PC-9 (cell line): ENCODE results near the gene B3GNT3.

ENCODE experiments used
- CTCF ChIP-seq: fragments of 200-600 bp; sonication (generic); conservative IDR thresholded peaks from 2 replicates; pipeline ENCODE4 v1.6.1; 2017; ENCODE audit warnings: mixed run types, antibody characterized with exemption, mild to moderate bottlenecking, moderate library complexity
- EZH2 ChIP-seq: fragments of 200-600 bp; sonication (generic); IDR thresholded peaks from 2 replicates; pipeline ENCODE4 v1.8.0; 2017; ENCODE audit warnings: antibody characterized with exemption, low read depth

DNA sequence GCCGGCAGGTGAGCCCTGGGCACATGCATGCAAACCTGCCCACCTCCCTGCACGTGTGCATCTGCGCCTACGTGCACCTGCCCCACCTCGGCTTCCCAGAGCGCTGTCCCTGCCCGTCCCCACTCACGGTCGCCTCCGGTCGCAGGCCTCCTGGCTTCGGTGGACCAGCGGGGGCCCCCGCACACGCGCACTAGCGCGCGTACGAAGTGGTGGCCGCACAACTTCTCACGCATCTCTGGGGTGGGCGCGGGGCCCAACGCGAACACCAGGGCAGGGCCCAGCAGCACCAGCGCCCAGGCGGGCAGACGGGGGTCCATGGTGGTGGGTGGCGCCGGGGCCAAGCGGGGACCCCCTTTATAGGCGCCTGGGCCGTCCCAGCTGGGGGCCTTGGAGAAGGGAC is 26.3 kb downstream of the B3GNT3 start, which contains the start of gene INSL3:
- TF ChIP-seq EZH2 (no peak), CTCF (no peak)
